ENCODE measurements around the gene MYMK.

The MYMK gene

GRCh38 chr9:133505186-133505830 is 19.5 kb downstream of the MYMK start:
- H3K9ac ChIP-seq = no peak overlapping the region
- no peaks in the 10 kb centered on the region for H3K4me1 ChIP-seq (ENCODE audit: low read depth, poor library complexity, severe bottlenecking)
- TF ChIP-seq CTCF (conservative IDR thresholded peaks at IDR 0.05; ENCODE audit: low read depth, low read length) = no peak
- H3K79me2 ChIP-seq (ENCODE audit: insufficient read depth, low read depth) = no peaks in the 10 kb centered on the region
- H2AFZ ChIP-seq (ENCODE audit: low read depth) = no peak overlapping the region
- no peak overlapping the region for H3K4me2 ChIP-seq
- H3K36me3 ChIP-seq (ENCODE audit: insufficient read depth) = no peaks in the 10 kb centered on the region
- H4K20me1 ChIP-seq (ENCODE audit: insufficient read depth) = no peaks in the 10 kb centered on the region
- no peak overlapping the region for H3K4me3 ChIP-seq (IDR thresholded peaks at IDR 0.05; ENCODE audit: insufficient read depth, low read depth, low read length)
- H3K27ac ChIP-seq = no peak overlapping the region
- peaks cover 86% of the 10 kb centered on the region for H3K27me3 ChIP-seq (ENCODE audit: insufficient read depth, low read depth)

GRCh38 chr9:133502112-133502511 is 22.6 kb downstream of the MYMK start:
- no peak overlapping the region for H3K9ac ChIP-seq
- H3K79me2 ChIP-seq (ENCODE audit: insufficient read depth, low read depth) = no peaks in the 10 kb centered on the region
- no peak overlapping the region for H3K4me3 ChIP-seq (IDR thresholded peaks at IDR 0.05; ENCODE audit: insufficient read depth, low read depth, low read length)
- no peaks in the 10 kb centered on the region for H3K36me3 ChIP-seq (ENCODE audit: insufficient read depth)
- no peaks in the 10 kb centered on the region for H3K4me1 ChIP-seq (ENCODE audit: low read depth, poor library complexity, severe bottlenecking)
- TF ChIP-seq CTCF (conservative IDR thresholded peaks at IDR 0.05; ENCODE audit: low read depth, low read length) = no peak
- H3K27me3 ChIP-seq (ENCODE audit: insufficient read depth, low read depth) = peaks cover 82% of the 10 kb centered on the region
- no peak overlapping the region for H2AFZ ChIP-seq (ENCODE audit: low read depth)
- no peaks in the 10 kb centered on the region for H4K20me1 ChIP-seq (ENCODE audit: insufficient read depth)
- H3K4me2 ChIP-seq = no peak overlapping the region
- no peak overlapping the region for H3K27ac ChIP-seq

GRCh38 chr9:133499892-133500270 is 24.9 kb downstream of the MYMK start:
- no peak for TF ChIP-seq CTCF (conservative IDR thresholded peaks at IDR 0.05; ENCODE audit: low read depth, low read length)

GRCh38 chr9:133499132-133499891 is 25.4 kb downstream of the MYMK start:
- Histone ChIP-seq H3K79me2 (ENCODE audit: insufficient read depth, low read depth) (no peaks in the 10 kb centered on the region), H2AFZ (ENCODE audit: low read depth) (no peak overlapping the region), H3K36me3 (ENCODE audit: insufficient read depth) (no peaks in the 10 kb centered on the region), H3K9ac (no peak overlapping the region), H3K27me3 (ENCODE audit: insufficient read depth, low read depth) (peaks cover 73% of the 10 kb centered on the region), H3K27ac (no peak overlapping the region), H3K4me2 (no peak overlapping the region), H3K4me1 (ENCODE audit: low read depth, poor library complexity, severe bottlenecking) (no peaks in the 10 kb centered on the region), H4K20me1 (ENCODE audit: insufficient read depth) (no peaks in the 10 kb centered on the region), H3K4me3 (IDR thresholded peaks at IDR 0.05; ENCODE audit: insufficient read depth, low read depth, low read length) (no peak overlapping the region)
- no peak for TF ChIP-seq CTCF (conservative IDR thresholded peaks at IDR 0.05; ENCODE audit: low read depth, low read length)

More at GRCh38 chr9:133499892-133500270, 24.9 kb downstream of the MYMK start:
- Histone ChIP-seq H3K27ac (no peak overlapping the region), H3K4me3 (IDR thresholded peaks at IDR 0.05; ENCODE audit: insufficient read depth, low read depth, low read length) (no peak overlapping the region), H3K36me3 (ENCODE audit: insufficient read depth) (no peaks in the 10 kb centered on the region), H4K20me1 (ENCODE audit: insufficient read depth) (no peaks in the 10 kb centered on the region), H3K79me2 (ENCODE audit: insufficient read depth, low read depth) (no peaks in the 10 kb centered on the region), H3K9ac (no peak overlapping the region), H3K4me1 (ENCODE audit: low read depth, poor library complexity, severe bottlenecking) (no peaks in the 10 kb centered on the region), H3K4me2 (no peak overlapping the region), H3K27me3 (ENCODE audit: insufficient read depth, low read depth) (peaks cover 74% of the 10 kb centered on the region), H2AFZ (ENCODE audit: low read depth) (no peak overlapping the region)
